WTC11 (cell line): ENCODE results near the gene INVS. TPM values are rescaled to one million over a fixed set of nuclear protein-coding genes. Genes with fewer than 3 reads are reported as not detected.
A peak's percentile ranks its signal among the peaks of the same experiment; 100 is the strongest.
"Not testable (repeated sequence)": the region's sequence is repeated elsewhere in the genome, so short reads cannot be mapped to it uniquely, and the experiment has no call there.

ENCODE experiments used
- ATAC-seq: fragments of 200-7000 bp; cut with Tn5 transposase; 2 replicates; pipeline ENCODE4 v1.10.0; 2021; ENCODE audit warnings: mild to moderate bottlenecking, moderate library complexity
- CTCF ChIA-PET: fragments of 300-600 bp; sonication (Branson Sonifier 250); formaldehyde crosslinking; loops from one replicate; lab custom pipeline; 2021; ENCODE audit warnings: antibody characterized with exemption; lab: Charles Lee
- POLR2A ChIA-PET: fragments of 350-600 bp; sonication (Branson Sonifier 250); formaldehyde crosslinking; loops from one replicate; lab custom pipeline; 2021; ENCODE audit warnings: antibody characterized with exemption; lab: Charles Lee
- DNase-seq: peaks from one replicate; pipeline ENCODE4 v3.0.0; 2021; ENCODE audit warnings: low spot score
- H3K27ac Mint-ChIP-seq: 2 replicates; pipeline ENCODE4 v1.8.0; 2021; ENCODE audit warnings: mixed read lengths
- H3K27me3 Mint-ChIP-seq: 2 replicates; pipeline ENCODE4 v1.8.0; 2021; ENCODE audit warnings: low read depth, mild to moderate bottlenecking, moderate library complexity, mixed read lengths
- H3K36me3 Mint-ChIP-seq: 2 replicates; pipeline ENCODE4 v1.8.0; 2021; ENCODE audit warnings: mixed read lengths
- H3K4me1 Mint-ChIP-seq: 2 replicates; pipeline ENCODE4 v1.8.0; 2022; ENCODE audit warnings: mixed read lengths
- H3K4me3 Mint-ChIP-seq: 2 replicates; pipeline ENCODE4 v1.8.0; 2021; ENCODE audit warnings: mild to moderate bottlenecking, moderate library complexity, mixed read lengths
- H3K9me3 Mint-ChIP-seq: 2 replicates; pipeline ENCODE4 v1.8.0; 2021; ENCODE audit warnings: mixed read lengths
- AFF4 ChIP-seq: sonication (generic); formaldehyde crosslinking; IDR thresholded peaks from 2 replicates; pipeline ENCODE4 v1.8.1; 2023; ENCODE audit warnings: mild to moderate bottlenecking, missing genetic modification reagents, borderline replicate concordance
- CREB1 ChIP-seq: sonication (generic); formaldehyde crosslinking; IDR thresholded peaks from 2 replicates; pipeline ENCODE4 v1.8.0; 2023; ENCODE audit warnings: mild to moderate bottlenecking, missing genetic modification reagents
- ETV6 ChIP-seq: sonication (generic); formaldehyde crosslinking; IDR thresholded peaks from 2 replicates; pipeline ENCODE4 v1.8.1; 2022; ENCODE audit warnings: mild to moderate bottlenecking, missing genetic modification reagents
- FOXJ3 ChIP-seq: sonication (generic); formaldehyde crosslinking; IDR thresholded peaks from 2 replicates; pipeline ENCODE4 v1.9.0; 2021; ENCODE audit warnings: missing genetic modification reagents, mild to moderate bottlenecking, borderline replicate concordance
- JUN ChIP-seq: sonication (generic); formaldehyde crosslinking; IDR thresholded peaks from 2 replicates; pipeline ENCODE4 v1.8.0; 2023; ENCODE audit warnings: mild to moderate bottlenecking, missing genetic modification reagents
- MLX ChIP-seq: sonication (generic); formaldehyde crosslinking; IDR thresholded peaks from 2 replicates; pipeline ENCODE4 v1.8.1; 2023; ENCODE audit warnings: mild to moderate bottlenecking, missing genetic modification reagents, moderate library complexity
- MXD4 ChIP-seq: fragments of 250-450 bp; sonication (Bioruptor Pico); IDR thresholded peaks from 2 replicates; pipeline ENCODE4 v1.8.0; 2021; ENCODE audit warnings: mild to moderate bottlenecking, moderate library complexity, borderline replicate concordance
- NFATC4 ChIP-seq: fragments of 250-450 bp; sonication (Bioruptor Pico); IDR thresholded peaks from 2 replicates; pipeline ENCODE4 v1.9.0; 2021; ENCODE audit warnings: mild to moderate bottlenecking
- RELA ChIP-seq: sonication (generic); formaldehyde crosslinking; IDR thresholded peaks from 2 replicates; pipeline ENCODE4 v1.8.1; 2022; ENCODE audit warnings: missing genetic modification reagents, mild to moderate bottlenecking, borderline replicate concordance
- TEAD1 ChIP-seq: sonication (generic); formaldehyde crosslinking; IDR thresholded peaks from 2 replicates; pipeline ENCODE4 v1.8.0; 2022; ENCODE audit warnings: mild to moderate bottlenecking, missing genetic modification reagents
- ZBTB43 ChIP-seq: sonication (generic); formaldehyde crosslinking; IDR thresholded peaks from 2 replicates; pipeline ENCODE4 v1.8.1; 2023; ENCODE audit warnings: mild to moderate bottlenecking, missing genetic modification reagents
- ZMAT4 ChIP-seq: fragments of 250-450 bp; sonication (Bioruptor Pico); IDR thresholded peaks from 2 replicates; pipeline ENCODE4 v1.9.0; 2021; ENCODE audit warnings: mild to moderate bottlenecking
- ZNF263 ChIP-seq: sonication (generic); formaldehyde crosslinking; IDR thresholded peaks from 2 replicates; pipeline ENCODE4 v1.8.1; 2022; ENCODE audit warnings: low read depth, mild to moderate bottlenecking, moderate library complexity, missing genetic modification reagents
- ZNF396 ChIP-seq: fragments of 250-450 bp; sonication (Bioruptor Pico); IDR thresholded peaks from 2 replicates; pipeline ENCODE4 v1.8.0; 2021; ENCODE audit warnings: mild to moderate bottlenecking, moderate library complexity, borderline replicate concordance
- ZNF423 ChIP-seq: fragments of 250-450 bp; sonication (Bioruptor Pico); IDR thresholded peaks from 2 replicates; pipeline ENCODE4 v2.1.2; 2022; ENCODE audit warnings: mild to moderate bottlenecking, moderate library complexity
- ZNF512 ChIP-seq: sonication (generic); formaldehyde crosslinking; IDR thresholded peaks from 2 replicates; pipeline ENCODE4 v1.8.1; 2022; ENCODE audit warnings: missing genetic modification reagents, borderline replicate concordance
- total RNA-seq: library from RNA; stranded (reverse); gene quantifications from 3 replicates; pipeline ENCODE4 v1.2.3, GENCODE V29; 2021

The INVS gene
- total RNA-seq, 1 experiment from 2014 or later: 8.1 TPM

DNA sequence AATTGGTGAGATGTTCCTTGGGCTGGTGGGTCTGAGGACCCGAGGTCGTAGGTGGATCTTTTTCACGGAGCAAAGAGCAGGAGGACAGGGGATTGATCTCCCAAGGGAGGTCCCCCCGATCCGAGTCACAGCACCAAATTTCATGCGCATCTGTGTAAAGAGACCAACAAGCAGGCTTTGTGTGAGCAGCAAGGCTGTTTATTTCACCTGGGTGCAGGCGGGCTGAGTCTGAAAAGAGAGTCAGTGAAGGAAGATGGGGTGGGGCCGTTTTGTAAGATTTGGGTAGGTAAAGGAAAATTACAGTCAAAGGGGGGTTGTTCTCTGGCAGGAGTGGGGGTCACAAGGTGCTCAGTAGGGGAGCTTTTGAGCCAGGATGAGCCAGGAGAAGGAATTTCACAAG lies 46.9 kb downstream of the INVS start:
- ChIA-PET POLR2A (interaction anchor here (1.2 kb wide), 1 partner anchor 70 kb away, joined by 3 read pairs; no protein-coding TSS in a partner anchor), CTCF (interaction anchor here (1.1 kb wide), 1 partner anchor 179 kb away, joined by 4 read pairs; no protein-coding TSS in a partner anchor)
- peaks cover 43% of the 10 kb centered on the region for H3K4me1 Mint-ChIP-seq
- H3K27ac Mint-ChIP-seq, H3K4me3 Mint-ChIP-seq, H3K27me3 Mint-ChIP-seq, ATAC-seq, H3K9me3 Mint-ChIP-seq, H3K36me3 Mint-ChIP-seq: not testable (repeated sequence)
- TF ChIP-seq ZBTB43 (CRISPR knock-in tag) (0 out of 2 replicates have a peak, but pooled peaks have one; percentile 42), TEAD1 (CRISPR knock-in tag) (peak; percentile 44; the same call in 1 of the 2 replicates), AFF4 (CRISPR knock-in tag) (peak; percentile 48; the same call in 1 of the 2 replicates)
- peak; percentile 18 for DNase-seq

DNA sequence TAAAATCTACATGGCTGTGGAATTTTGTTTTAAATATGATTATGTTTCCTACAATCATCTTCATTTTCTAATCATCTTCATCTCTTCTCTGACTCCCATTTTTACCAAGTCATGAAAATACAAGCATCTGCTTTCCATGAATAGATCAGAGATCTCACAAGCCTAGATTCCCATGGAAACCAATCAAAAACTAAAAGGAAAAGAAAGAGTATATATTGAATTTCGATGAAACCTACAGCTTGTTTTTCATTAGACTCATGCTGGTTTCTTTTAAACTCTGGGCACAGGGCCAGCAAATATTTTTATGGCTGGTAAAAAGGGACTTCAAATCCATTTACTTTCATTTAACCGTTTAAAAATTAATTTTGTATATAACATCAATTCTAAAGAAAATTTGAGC lies 51.2 kb downstream of the INVS start:
- POLR2A ChIA-PET: no interaction called here
- peaks cover 51% of the 10 kb centered on the region for H3K4me1 Mint-ChIP-seq
- H3K27me3 Mint-ChIP-seq: no peaks in the 10 kb centered on the region
- no peaks in the 10 kb centered on the region for H3K9me3 Mint-ChIP-seq
- CTCF ChIA-PET: no interaction called here
- no peak overlapping the region for H3K4me3 Mint-ChIP-seq
- ATAC-seq: no peak
- no peak for DNase-seq
- TF ChIP-seq ZMAT4 (CRISPR knock-in tag) (no peak), CREB1 (no peak), JUN (CRISPR knock-in tag) (no peak), MLX (CRISPR knock-in tag) (no peak)
- no peaks in the 10 kb centered on the region; the same call in 1 of the 2 replicates for H3K36me3 Mint-ChIP-seq
- H3K27ac Mint-ChIP-seq: peak overlapping the region; percentile 53; the same call in 1 of the 2 replicates

DNA sequence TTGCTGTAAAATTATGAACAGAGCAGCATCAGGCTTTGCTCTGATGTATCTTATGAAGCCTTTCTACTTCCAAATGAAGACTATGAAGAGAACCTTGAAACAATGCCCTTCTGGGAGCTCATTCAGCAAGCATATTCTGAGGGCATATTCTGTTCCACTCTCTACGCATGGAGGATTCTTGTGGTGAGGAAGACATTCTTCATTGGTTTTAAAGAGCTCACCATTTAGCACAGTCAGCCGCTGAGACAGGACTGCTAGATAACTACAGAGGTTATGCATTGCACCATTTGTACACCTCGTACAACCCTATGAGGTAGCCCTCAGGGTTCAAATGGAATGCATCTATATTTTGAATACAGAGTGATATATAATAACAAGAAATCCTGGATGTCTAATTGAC lies 61.0 kb downstream of the INVS start:
- TF ChIP-seq ZNF263 (CRISPR knock-in tag) (no peak), ETV6 (CRISPR knock-in tag) (no peak), ZNF512 (CRISPR knock-in tag) (no peak), ZNF423 (no peak), FOXJ3 (CRISPR knock-in tag) (no peak), MXD4 (no peak), NFATC4 (no peak), RELA (CRISPR knock-in tag) (no peak), ZNF396 (CRISPR knock-in tag) (no peak), TEAD1 (CRISPR knock-in tag) (no peak)
- no peaks in the 10 kb centered on the region for H3K27me3 Mint-ChIP-seq
- ChIA-PET POLR2A (no interaction called here), CTCF (no interaction called here)
- DNase-seq: no peak
- H3K27ac Mint-ChIP-seq: no peak overlapping the region
- H3K9me3 Mint-ChIP-seq: no peaks in the 10 kb centered on the region
- no peak for ATAC-seq
- peaks cover 6% of the 10 kb centered on the region for H3K4me1 Mint-ChIP-seq
- H3K36me3 Mint-ChIP-seq: no peaks in the 10 kb centered on the region
- no peak overlapping the region for H3K4me3 Mint-ChIP-seq
